ENCODE results near the gene FBXW12.

- TF ChIP-seq ESRRA (CRISPR knock-in tag; IDR thresholded peaks at IDR 0.05; ENCODE audit: borderline replicate concordance) (no peak), IRF2 (CRISPR knock-in tag; IDR thresholded peaks at IDR 0.05; ENCODE audit: borderline replicate concordance, low read depth) (no peak), SP1 (CRISPR knock-in tag; conservative IDR thresholded peaks at IDR 0.05) (no peak), GRHL2 (CRISPR knock-in tag; IDR thresholded peaks at IDR 0.05; ENCODE audit: insufficient replicate concordance, severe bottlenecking) (no peak), FOXP1 (CRISPR knock-in tag; IDR thresholded peaks at IDR 0.05; ENCODE audit: borderline replicate concordance) (no peak), ZNF232 (CRISPR knock-in tag; IDR thresholded peaks at IDR 0.05) (no peak), CTCF (IDR thresholded peaks at IDR 0.05) (no peak), ZNF263 (CRISPR knock-in tag; IDR thresholded peaks at IDR 0.05; ENCODE audit: low read depth) (no peak), ZNF512 (CRISPR knock-in tag; IDR thresholded peaks at IDR 0.05; ENCODE audit: borderline replicate concordance) (no peak)
Observed at GRCh38 chr3:48372377-48372770, 355 bp downstream of the FBXW12 start.
